SK-N-SH (cell line): ENCODE results near the gene AGFG1. TPM values are rescaled to one million over a fixed set of nuclear protein-coding genes. Genes with fewer than 3 reads are reported as not detected.

Source experiments
- CTCF ChIA-PET: fragments of 300-600, 350-600 bp; formaldehyde crosslinking; extraction: SDS; loops from one replicate; lab custom pipeline; 2021; lab: Yijun Ruan, JAX
- POLR2A ChIA-PET: fragments of 350-600 bp; sonication (Branson Sonifier 250); formaldehyde crosslinking; extraction: SDS; loops from one replicate; lab custom pipeline; 2020; ENCODE audit warnings: antibody characterized with exemption, inconsistent platforms; lab: Yijun Ruan, JAX
- DNase-seq: peaks from one replicate; pipeline ENCODE4 v3.0.0; 2012
- H2AFZ ChIP-seq: fragments of 200-600 bp; sonication (generic); 2 replicates; pipeline ENCODE4 v1.8.1; 2016; ENCODE audit warnings: antibody characterized with exemption, mild to moderate bottlenecking, low read depth
- H3F3A ChIP-seq: fragments of 200-600 bp; sonication (generic); replicated peaks from 2 replicates; pipeline ENCODE3; 2016; ENCODE audit warnings: antibody characterized with exemption, mild to moderate bottlenecking; ENCODE audit not compliant: insufficient read depth
- H3K27ac ChIP-seq, 2 experiments: fragments of 200-500 bp in 1 of 2; fragments of 200-600 bp in 1 of 2; sonication (Bioruptor generic) in 1 of 2; sonication (generic), shearing (Covaris generic) in 1 of 2; 2 replicates each; pipeline versions ENCODE4 v1.5.1 to v1.6.1; 2014 to 2016; ENCODE audit warnings: low read depth in 2 of 2, inconsistent platforms in 1 of 2, low read length in 1 of 2, mild to moderate bottlenecking in 1 of 2, mixed read lengths in 1 of 2
- H3K27me3 ChIP-seq: fragments of 200-600 bp; sonication (generic), shearing (Covaris generic); 2 replicates; pipeline ENCODE4 v1.6.1; 2016; ENCODE audit warnings: mixed run types; ENCODE audit not compliant: insufficient read depth
- H3K36me3 ChIP-seq, 2 experiments: fragments of 200-500 bp in 1 of 2; fragments of 200-600 bp in 1 of 2; sonication (Bioruptor generic) in 1 of 2; sonication (generic) in 1 of 2; replicated peaks in 1 of 2; 2 replicates each; pipeline versions ENCODE3 to v1.5.1; 2014 to 2016; ENCODE audit warnings: low read length in 1 of 2, mild to moderate bottlenecking in 1 of 2; ENCODE audit not compliant: insufficient read depth in 2 of 2, control insufficient read depth in 1 of 2
- H3K4me1 ChIP-seq, 2 experiments: fragments of 200-500 bp in 1 of 2; fragments of 200-600 bp in 1 of 2; sonication (Bioruptor generic) in 1 of 2; sonication (generic), shearing (Covaris generic) in 1 of 2; 2 replicates each; pipeline versions ENCODE4 v1.5.1 to v1.6.1; 2014 to 2016; ENCODE audit warnings: low read depth in 1 of 2, low read length in 1 of 2, mixed run types in 1 of 2; ENCODE audit not compliant: insufficient read depth in 2 of 2, control insufficient read depth in 1 of 2
- H3K4me2 ChIP-seq: fragments of 200-600 bp; sonication (generic), shearing (Covaris generic); 2 replicates; pipeline ENCODE4 v1.6.1; 2017; ENCODE audit warnings: mixed run types
- H3K4me3 ChIP-seq, 2 experiments: fragments of 200-500 bp in 1 of 2; fragments of 200-600 bp in 1 of 2; sonication (Bioruptor generic) in 1 of 2; sonication (generic), shearing (Covaris generic) in 1 of 2; 2 replicates each; pipeline versions ENCODE4 v1.5.1 to v1.8.1; 2014 to 2016; ENCODE audit warnings: low read depth in 2 of 2, inconsistent platforms in 1 of 2, low read length in 1 of 2, mild to moderate bottlenecking in 1 of 2, mixed read lengths in 1 of 2, moderate library complexity in 1 of 2
- H3K79me2 ChIP-seq: fragments of 200-600 bp; sonication (generic); 2 replicates; pipeline ENCODE4 v1.8.1; 2017; ENCODE audit warnings: mild to moderate bottlenecking; ENCODE audit not compliant: insufficient read depth
- H3K9ac ChIP-seq: fragments of 200-600 bp; sonication (generic); 2 replicates; pipeline ENCODE4 v1.6.1; 2017; ENCODE audit warnings: mixed run types
- H3K9me2 ChIP-seq: fragments of 200-600 bp; sonication (generic); 2 replicates; pipeline ENCODE4 v1.6.1; 2017; ENCODE audit warnings: mixed run types
- H3K9me3 ChIP-seq: fragments of 200-600 bp; sonication (generic); 2 replicates; pipeline ENCODE4 v1.6.1; 2017; ENCODE audit warnings: mixed run types, mild to moderate bottlenecking, moderate library complexity
- H4K20me1 ChIP-seq: fragments of 200-600 bp; sonication (generic); 2 replicates; pipeline ENCODE4 v1.6.1; 2017; ENCODE audit warnings: mild to moderate bottlenecking, mixed run types; ENCODE audit not compliant: insufficient read depth
- CHD2 ChIP-seq: fragments of 150-350 bp; IDR thresholded peaks from 2 replicates; pipeline ENCODE4 v1.6.1; 2018; ENCODE audit warnings: low read length; ENCODE audit not compliant: partially characterized antibody
- EP300 ChIP-seq, 2 experiments: IDR thresholded peaks; 2 replicates each; pipeline versions ENCODE4 v1.4.0 to v1.6.1; 2012; ENCODE audit warnings: borderline replicate concordance in 1 of 2, low read depth in 1 of 2, low read length in 1 of 2
- EZH2phosphoT487 ChIP-seq: fragments of 200-600 bp; sonication (generic); IDR thresholded peaks from 2 replicates; pipeline ENCODE4 v1.6.1; 2017; ENCODE audit warnings: low read depth, mixed run types, mild to moderate bottlenecking, antibody characterized with exemption, moderate library complexity, borderline replicate concordance
- FOSL2 ChIP-seq: IDR thresholded peaks from 2 replicates; pipeline ENCODE4 v1.4.0; 2012; ENCODE audit warnings: low read depth, mild to moderate bottlenecking, moderate library complexity, borderline replicate concordance
- FOXM1 ChIP-seq: IDR thresholded peaks from 2 replicates; pipeline ENCODE4 v1.4.0; 2012; ENCODE audit warnings: low read depth, mild to moderate bottlenecking
- GATA2 ChIP-seq: sonication (generic); formaldehyde crosslinking; IDR thresholded peaks from 2 replicates; pipeline ENCODE4 v1.5.0; 2020; ENCODE audit warnings: mild to moderate bottlenecking, missing genetic modification reagents
- JUND ChIP-seq: IDR thresholded peaks from 2 replicates; pipeline ENCODE4 v1.4.0; 2012
- MEF2A ChIP-seq: IDR thresholded peaks from 2 replicates; pipeline ENCODE4 v1.4.0; 2012; ENCODE audit warnings: low read depth, borderline replicate concordance
- MXI1 ChIP-seq: IDR thresholded peaks from 2 replicates; pipeline ENCODE4 v1.6.1; 2012; ENCODE audit warnings: mild to moderate bottlenecking, low read depth, low read length, improper control_type of control experiment
- NFIC ChIP-seq: IDR thresholded peaks from 2 replicates; pipeline ENCODE4 v1.4.0; 2012; ENCODE audit warnings: borderline replicate concordance
- PBX3 ChIP-seq: IDR thresholded peaks from 2 replicates; pipeline ENCODE4; 2012
- POLR2AphosphoS5 ChIP-seq: IDR thresholded peaks from 2 replicates; pipeline ENCODE4 v1.6.1; 2012; ENCODE audit warnings: low read depth, low read length
- RAD21 ChIP-seq: IDR thresholded peaks from 2 replicates; pipeline ENCODE4 v1.6.1; 2012; ENCODE audit warnings: mild to moderate bottlenecking, low read length
- RCOR1 ChIP-seq: fragments of 150-350 bp; IDR thresholded peaks from 2 replicates; pipeline ENCODE4 v1.6.1; 2017; ENCODE audit warnings: antibody characterized with exemption, low read length
- RFX5 ChIP-seq: IDR thresholded peaks from 2 replicates; pipeline ENCODE4 v1.6.1; 2012; ENCODE audit warnings: mild to moderate bottlenecking, improper control_type of control experiment, low read length
- RXRA ChIP-seq: IDR thresholded peaks from 2 replicates; pipeline ENCODE4 v1.4.0; 2012; ENCODE audit warnings: low read depth, mild to moderate bottlenecking, borderline replicate concordance
- SIN3A ChIP-seq: IDR thresholded peaks from 2 replicates; pipeline ENCODE4 v1.6.1; 2012; ENCODE audit warnings: low read depth, mild to moderate bottlenecking, low read length, moderate library complexity, borderline replicate concordance
- TAF1 ChIP-seq: IDR thresholded peaks from 2 replicates; pipeline ENCODE4 v1.6.1; 2012; ENCODE audit warnings: low read depth, mild to moderate bottlenecking, low read length, moderate library complexity, borderline replicate concordance
- TCF12 ChIP-seq: IDR thresholded peaks from 2 replicates; pipeline ENCODE4 v1.4.0; 2012
- TEAD4 ChIP-seq: IDR thresholded peaks from 2 replicates; pipeline ENCODE4 v1.4.0; 2012; ENCODE audit warnings: mild to moderate bottlenecking, borderline replicate concordance; ENCODE audit not compliant: insufficient read depth
- USF1 ChIP-seq: IDR thresholded peaks from 2 replicates; pipeline ENCODE4 v1.4.0; 2012; ENCODE audit warnings: low read depth, borderline replicate concordance
- USF2 ChIP-seq: fragments of 150-350 bp; IDR thresholded peaks from 2 replicates; pipeline ENCODE4 v1.6.1; 2017; ENCODE audit warnings: antibody characterized with exemption, low read length, low read depth, borderline replicate concordance
- ZBTB33 ChIP-seq: IDR thresholded peaks from 2 replicates; pipeline ENCODE4 v1.4.0; 2012; ENCODE audit warnings: low read depth, borderline replicate concordance
- WGBS: methylation state at CpG from one replicate; pipeline ENCODE4 v1.1.6; 2017; ENCODE audit warnings: low lambda C conversion rate; 5-methylcytosine and 5-hydroxymethylcytosine counted together
- polyA plus RNA-seq, 3 experiments: library from polyadenylated mRNA; depleted of rRNA; stranded (reverse); fragments of >200 nt; gene quantifications; 2 replicates each; pipeline ENCODE4 v1.2.3, GENCODE V29; 2012

AGFG1 gene
- polyA plus RNA-seq, 1 of the 3 experiments (the other 2 are of a cell fraction): 42.3 TPM

GRCh38 chr2:227442639-227443038 is 29.3 kb upstream of the AGFG1 start:
- Histone ChIP-seq H3K9me2 (no peaks in the 10 kb centered on the region), H3K9ac (no peak overlapping the region), H3K27me3 (no peaks in the 10 kb centered on the region), H3K4me3 (no peak overlapping the region), H3K27ac (no peak overlapping the region), H2AFZ (no peak overlapping the region), H3K79me2 (no peaks in the 10 kb centered on the region), H3K4me2 (no peak overlapping the region), H4K20me1 (no peaks in the 10 kb centered on the region), H3K4me1 (peaks cover 0 to 11% of the 10 kb centered on the region in 2 experiments; a peak in 3 of 4 replicates), H3F3A (peaks cover under 1% of the 10 kb centered on the region), H3K36me3 (no peaks in the 10 kb centered on the region), H3K9me3 (no peaks in the 10 kb centered on the region)
- DNase-seq: no peak
- CTCF ChIA-PET: interaction anchor here (1.4 kb wide), 1 partner anchor 29 kb away, joined by 4 read pairs; no protein-coding TSS in a partner anchor
- WGBS: 67% methylated on average over 1 of the region's 1 CpG
- TF ChIP-seq TCF12 (no peak), TEAD4 (no peak), JUND (no peak), USF1 (no peak), RCOR1 (no peak), NFIC (no peak), EP300 (IDR thresholded peaks at IDR 0.05; ENCODE audit: borderline replicate concordance in 1 of 2, low read depth in 1 of 2, low read length in 1 of 2) (no peak), MXI1 (no peak), FOXM1 (no peak), RFX5 (no peak)
- POLR2A ChIA-PET: no interaction called here

- no peaks in the 10 kb centered on the region for H3K9me3 ChIP-seq
- H3K27me3 ChIP-seq: no peaks in the 10 kb centered on the region
- WGBS: 86% methylated on average over 12 of the region's 12 CpGs
- H2AFZ ChIP-seq: no peak overlapping the region
- no peaks in the 10 kb centered on the region for H4K20me1 ChIP-seq
- POLR2A ChIA-PET: no interaction called here
- no peaks in the 10 kb centered on the region for H3K9me2 ChIP-seq
- H3K79me2 ChIP-seq: no peaks in the 10 kb centered on the region
- H3K4me1 ChIP-seq: peaks cover 0 to 11% of the 10 kb centered on the region in 2 experiments; a peak in 3 of 4 replicates
- no peaks in the 10 kb centered on the region for H3K36me3 ChIP-seq
- peaks cover 4% of the 10 kb centered on the region for H3F3A ChIP-seq
- no peak for DNase-seq
- CTCF ChIA-PET: interaction anchor here (1.0 to 1.4 kb wide), 3 partner anchors 27 to 42 kb away, joined by 3 to 4 read pairs (median 4); no protein-coding TSS in a partner anchor
- no peak overlapping the region for H3K4me3 ChIP-seq
- H3K9ac ChIP-seq: no peak overlapping the region
- no peak overlapping the region for H3K4me2 ChIP-seq
- no peak overlapping the region for H3K27ac ChIP-seq
- TF ChIP-seq ZBTB33 (no peak), GATA2 (CRISPR knock-in tag) (no peak), POLR2AphosphoS5 (no peak), SIN3A (no peak), EP300 (IDR thresholded peaks at IDR 0.05; ENCODE audit: borderline replicate concordance in 1 of 2, low read depth in 1 of 2, low read length in 1 of 2) (no peak), RAD21 (no peak), FOXM1 (no peak), EZH2phosphoT487 (no peak), TAF1 (no peak), MEF2A (no peak), PBX3 (no peak), CHD2 (no peak), RFX5 (no peak), USF2 (no peak), FOSL2 (no peak), RXRA (no peak)
These were observed 27.9 kb upstream of the AGFG1 start for GRCh38 chr2:227443889-227444568.
